A549 (cell line): ENCODE measurements around the gene NFILZ. TPM values are rescaled to one million over a fixed set of nuclear protein-coding genes. Genes with fewer than 3 reads are reported as not detected.

ENCODE experiments used
- ATAC-seq, 2 experiments: fragments of 200-7000 bp in 1 of 2; fragments of >200 bp in 1 of 2; cut with Nextera tagmentation in 1 of 2; cut with Tn5 transposase in 1 of 2; 3 replicates each; pipeline versions ENCODE4 v1.8.0 to v1.9.1; 2018 to 2020; ENCODE audit warnings: mild to moderate bottlenecking in 1 of 2, moderate library complexity in 1 of 2
- CTCF ChIA-PET: fragments of 300-600 bp; sonication (Branson Sonifier 250); formaldehyde crosslinking; extraction: SDS; loops from one replicate; lab custom pipeline; 2021; ENCODE audit warnings: antibody characterized with exemption, inconsistent platforms; lab: Yijun Ruan, JAX
- POLR2A ChIA-PET: fragments of 350-600 bp; formaldehyde crosslinking; extraction: SDS; loops from one replicate; lab custom pipeline; 2021; ENCODE audit warnings: antibody characterized with exemption, inconsistent platforms; lab: Yijun Ruan, JAX
- DNase-seq, 2 experiments: peaks; one replicate each; pipeline versions ENCODE4 v3.0.0 to v3.0.0-alpha.2; 2011 to 2016; ENCODE audit warnings: low read depth in 1 of 2, low spot score in 1 of 2
- FAIRE-seq: peaks from 2 replicates; lab custom pipeline; 2011; peaks lifted over from hg19 to GRCh38; lab: Jason Lieb, UNC
- H3K27ac ChIP-seq, 2 experiments: fragments of >200 bp; sonication (Bioruptor Twin); formaldehyde crosslinking; 3 replicates each; pipeline ENCODE4 v1.5.1; 2016 to 2017
- H3K4me1 ChIP-seq: fragments of >200 bp; sonication (Bioruptor Twin); formaldehyde crosslinking; 3 replicates; pipeline ENCODE4 v1.6.1; 2016
- H3K4me2 ChIP-seq: fragments of >200 bp; sonication (Bioruptor Twin); formaldehyde crosslinking; 3 replicates; pipeline ENCODE4 v1.6.1; 2016
- H3K4me3 ChIP-seq: fragments of >200 bp; sonication (Bioruptor Twin); formaldehyde crosslinking; 3 replicates; pipeline ENCODE4 v1.5.1; 2016
- H3K9me3 ChIP-seq: fragments of >200 bp; sonication (Bioruptor Twin); formaldehyde crosslinking; 3 replicates; pipeline ENCODE4 v1.6.1; 2016
- BHLHE40 ChIP-seq: IDR thresholded peaks from 2 replicates; pipeline ENCODE4 v1.6.1; 2012; ENCODE audit warnings: low read depth, low read length, inconsistent platforms
- CBX8 ChIP-seq: fragments of 200-600 bp; sonication (generic); IDR thresholded peaks from 2 replicates; pipeline ENCODE4 v1.6.1; 2016
- EHF ChIP-seq: fragments of 250-450 bp; sonication (Bioruptor Pico); IDR thresholded peaks from 2 replicates; pipeline ENCODE4 v1.5.0; 2020; ENCODE audit warnings: mild to moderate bottlenecking
- HDAC2 ChIP-seq: fragments of 200-600 bp; sonication (generic); IDR thresholded peaks from 2 replicates; pipeline ENCODE4 v1.6.1; 2016
- HOXA7 ChIP-seq: fragments of 250-450 bp; sonication (Bioruptor Pico); IDR thresholded peaks from 2 replicates; pipeline ENCODE4 v1.5.0; 2020; ENCODE audit warnings: mild to moderate bottlenecking, moderate library complexity
- MAFK ChIP-seq: fragments of 450-650 bp; IDR thresholded peaks from 2 replicates; pipeline ENCODE4 v1.6.1; 2014; ENCODE audit not compliant: partially characterized antibody
- MYC ChIP-seq: IDR thresholded peaks from 2 replicates; pipeline ENCODE4 v1.6.1; 2012; ENCODE audit warnings: mild to moderate bottlenecking, inconsistent platforms, low read length, improper control_type of control experiment, borderline replicate concordance
- PHF8 ChIP-seq: fragments of 200-600 bp; sonication (generic); IDR thresholded peaks from 2 replicates; pipeline ENCODE4 v1.6.1; 2016; ENCODE audit warnings: low read depth, mild to moderate bottlenecking, antibody characterized with exemption, moderate library complexity, borderline replicate concordance
- RAD21 ChIP-seq, 2 experiments: fragments of >200 bp in 1 of 2; sonication (Bioruptor Twin) in 1 of 2; formaldehyde crosslinking in 1 of 2; IDR thresholded peaks in 1 of 2; conservative IDR thresholded peaks in 1 of 2; 2 replicates in 1 of 2; 3 replicates in 1 of 2; pipeline ENCODE4 v1.6.1; 2012 to 2018; ENCODE audit warnings: inconsistent platforms in 1 of 2
- RFX5 ChIP-seq: fragments of 450-650 bp; IDR thresholded peaks from 2 replicates; pipeline ENCODE4 v1.7.1; 2014; ENCODE audit warnings: antibody characterized with exemption, mild to moderate bottlenecking, moderate library complexity
- RNF2 ChIP-seq: fragments of 200-600 bp; sonication (generic); IDR thresholded peaks from 2 replicates; pipeline ENCODE4 v1.6.1; 2016; ENCODE audit warnings: low read depth, mild to moderate bottlenecking, antibody characterized with exemption, moderate library complexity, borderline replicate concordance
- SMC3 ChIP-seq: fragments of >200 bp; sonication (Bioruptor Twin); formaldehyde crosslinking; IDR thresholded peaks from 3 replicates; pipeline ENCODE4 v1.6.1; 2018; ENCODE audit warnings: inconsistent platforms
- SREBF2 ChIP-seq: fragments of 450-650 bp; IDR thresholded peaks from 2 replicates; pipeline ENCODE4 v1.6.1; 2014; ENCODE audit warnings: mild to moderate bottlenecking, moderate library complexity
- ZFP36 ChIP-seq: fragments of 450-650 bp; IDR thresholded peaks from 2 replicates; pipeline ENCODE4 v1.6.1; 2014; ENCODE audit warnings: borderline replicate concordance; ENCODE audit not compliant: partially characterized antibody
- ZNF302 ChIP-seq: fragments of 250-450 bp; sonication (Bioruptor Pico); IDR thresholded peaks from 2 replicates; pipeline ENCODE4 v1.9.0; 2021; ENCODE audit warnings: inconsistent platforms, mild to moderate bottlenecking, moderate library complexity
- ZSCAN20 ChIP-seq: fragments of 250-450 bp; sonication (Bioruptor Pico); IDR thresholded peaks from 2 replicates; pipeline ENCODE4 v1.8.0; 2022; ENCODE audit warnings: mild to moderate bottlenecking, moderate library complexity
- WGBS: methylation state at CpG from one replicate; pipeline ENCODE4 v1.1.6; 2017; ENCODE audit errors: missing lambda C conversion rate; 5-methylcytosine and 5-hydroxymethylcytosine counted together
- polyA plus RNA-seq, 4 experiments: library from polyadenylated mRNA; depleted of rRNA in 3 of 4; stranded (reverse); fragments of >200 nt; fragmentation: RNase III in 1 of 4; extraction: RNeasy Plus Mini Kit Qiagen cat#74134 plus additional on column Dnase treatment in 1 of 4; gene quantifications; 2 replicates in 3 of 4; 3 replicates in 1 of 4; pipeline ENCODE4 v1.2.3, GENCODE V29; 2011 to 2017
- TF ChIP-seq, protein P1 (sequence below): fragments of 150-350 bp; IDR thresholded peaks from 2 replicates; pipeline ENCODE4 v1.6.1; 2014; ENCODE audit warnings: low read depth, mild to moderate bottlenecking, low read length
- TF ChIP-seq, protein P2 (sequence below): fragments of 200-600 bp; sonication (generic); IDR thresholded peaks from 2 replicates; pipeline ENCODE4 v1.6.1; 2016; ENCODE audit warnings: antibody characterized with exemption, mild to moderate bottlenecking, moderate library complexity
- TF ChIP-seq, protein P3 (sequence below): fragments of >200 bp; sonication (Bioruptor Twin); formaldehyde crosslinking; IDR thresholded peaks from 3 replicates; pipeline ENCODE4 v1.5.1; 2016

NFILZ gene
- polyA plus RNA-seq, 2 of the 4 experiments (the other 2 are of a cell fraction): not detected

DNA sequence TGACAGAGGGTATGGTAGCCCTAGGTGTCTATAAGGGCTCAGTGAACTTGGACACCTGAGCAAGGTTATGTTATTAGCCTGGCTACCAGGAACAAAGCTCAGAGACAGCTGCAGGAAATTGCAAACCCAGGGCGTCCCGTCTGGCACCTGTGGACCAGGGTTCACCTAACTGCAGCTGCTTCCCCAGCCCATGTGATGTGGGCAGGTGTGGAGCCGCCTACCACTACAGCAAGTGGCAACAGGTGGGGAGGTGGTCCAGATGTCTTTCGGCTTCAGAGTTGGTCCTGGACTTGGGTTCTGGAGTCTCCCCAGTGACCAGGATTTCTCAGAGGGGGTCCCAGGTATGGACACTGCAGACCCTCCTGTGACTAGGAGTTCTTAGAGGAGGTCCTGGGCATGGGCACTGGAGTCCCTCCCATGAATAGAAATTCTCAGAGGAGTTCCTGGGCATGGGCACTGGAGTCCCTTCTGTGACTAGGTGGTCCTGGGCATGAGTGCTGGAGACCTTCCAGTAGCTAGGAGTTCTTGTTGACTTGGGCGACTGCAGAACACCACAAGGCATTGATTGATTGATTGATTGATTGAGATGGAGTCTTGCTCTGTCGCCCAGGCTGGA, 43.0 kb downstream of the NFILZ start:
- ATAC-seq: no peak
- no peak for DNase-seq
- no peaks in the 10 kb centered on the region for H3K9me3 ChIP-seq
- POLR2A ChIA-PET: no interaction called here
- H3K4me3 ChIP-seq: no peak overlapping the region
- no peak overlapping the region for H3K27ac ChIP-seq
- CTCF ChIA-PET: no interaction called here
- H3K4me1 ChIP-seq: no peaks in the 10 kb centered on the region
- no peak for TF ChIP-seq HDAC2
- no peak for TF ChIP-seq ZFP36
- TF ChIP-seq MAFK: no peak
- no peak for TF ChIP-seq SREBF2
- no peak for TF ChIP-seq EHF
- no peak for TF ChIP-seq ZSCAN20 (CRISPR knock-in tag)
- TF ChIP-seq HOXA7 (CRISPR knock-in tag): no peak
- no peak for TF ChIP-seq PHF8
- TF ChIP-seq, protein P1, sequence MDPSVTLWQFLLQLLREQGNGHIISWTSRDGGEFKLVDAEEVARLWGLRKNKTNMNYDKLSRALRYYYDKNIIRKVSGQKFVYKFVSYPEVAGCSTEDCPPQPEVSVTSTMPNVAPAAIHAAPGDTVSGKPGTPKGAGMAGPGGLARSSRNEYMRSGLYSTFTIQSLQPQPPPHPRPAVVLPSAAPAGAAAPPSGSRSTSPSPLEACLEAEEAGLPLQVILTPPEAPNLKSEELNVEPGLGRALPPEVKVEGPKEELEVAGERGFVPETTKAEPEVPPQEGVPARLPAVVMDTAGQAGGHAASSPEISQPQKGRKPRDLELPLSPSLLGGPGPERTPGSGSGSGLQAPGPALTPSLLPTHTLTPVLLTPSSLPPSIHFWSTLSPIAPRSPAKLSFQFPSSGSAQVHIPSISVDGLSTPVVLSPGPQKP: no peak
- no peak for TF ChIP-seq RFX5
- no peak for TF ChIP-seq CBX8
- no peak for FAIRE-seq
- 48% methylated on average over 5 of the region's 6 CpGs for WGBS
- H3K4me2 ChIP-seq: no peak overlapping the region

DNA sequence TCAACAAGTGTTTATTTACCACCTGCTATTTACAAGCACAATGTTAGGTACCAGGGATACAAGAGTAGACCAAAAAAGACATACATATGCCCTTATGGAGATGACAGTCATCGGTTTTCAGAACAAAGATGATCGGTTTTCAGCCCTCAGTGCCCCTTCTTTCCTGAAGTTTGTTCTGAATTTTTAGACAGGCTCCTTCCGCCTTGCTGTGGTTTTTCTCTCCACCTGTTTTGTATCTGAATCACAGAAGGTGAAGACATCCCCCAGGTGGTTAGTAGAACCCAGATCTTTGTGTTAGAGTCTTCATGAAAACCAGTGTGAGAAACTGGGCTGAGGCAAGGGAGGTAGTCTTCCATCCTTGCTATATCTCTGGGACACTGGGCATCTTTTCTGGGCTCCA, 44.6 kb downstream of the NFILZ start:
- ChIA-PET CTCF (no interaction called here), POLR2A (no interaction called here)
- DNase-seq (no peak), FAIRE-seq (no peak), ATAC-seq (no peak)
- no peaks in the 10 kb centered on the region for H3K4me1 ChIP-seq
- H3K4me3 ChIP-seq: no peak overlapping the region
- 15% methylated on average over 3 of the region's 3 CpGs for WGBS
- no peaks in the 10 kb centered on the region for H3K9me3 ChIP-seq
- H3K4me2 ChIP-seq: no peak overlapping the region
- H3K27ac ChIP-seq: no peak overlapping the region
- TF ChIP-seq SMC3 (no peak), RNF2 (no peak), RAD21 (conservative IDR thresholded peaks at IDR 0.05 in 1 of 2, IDR thresholded peaks at IDR 0.05 in 1 of 2) (no peak)
- TF ChIP-seq, protein P2, sequence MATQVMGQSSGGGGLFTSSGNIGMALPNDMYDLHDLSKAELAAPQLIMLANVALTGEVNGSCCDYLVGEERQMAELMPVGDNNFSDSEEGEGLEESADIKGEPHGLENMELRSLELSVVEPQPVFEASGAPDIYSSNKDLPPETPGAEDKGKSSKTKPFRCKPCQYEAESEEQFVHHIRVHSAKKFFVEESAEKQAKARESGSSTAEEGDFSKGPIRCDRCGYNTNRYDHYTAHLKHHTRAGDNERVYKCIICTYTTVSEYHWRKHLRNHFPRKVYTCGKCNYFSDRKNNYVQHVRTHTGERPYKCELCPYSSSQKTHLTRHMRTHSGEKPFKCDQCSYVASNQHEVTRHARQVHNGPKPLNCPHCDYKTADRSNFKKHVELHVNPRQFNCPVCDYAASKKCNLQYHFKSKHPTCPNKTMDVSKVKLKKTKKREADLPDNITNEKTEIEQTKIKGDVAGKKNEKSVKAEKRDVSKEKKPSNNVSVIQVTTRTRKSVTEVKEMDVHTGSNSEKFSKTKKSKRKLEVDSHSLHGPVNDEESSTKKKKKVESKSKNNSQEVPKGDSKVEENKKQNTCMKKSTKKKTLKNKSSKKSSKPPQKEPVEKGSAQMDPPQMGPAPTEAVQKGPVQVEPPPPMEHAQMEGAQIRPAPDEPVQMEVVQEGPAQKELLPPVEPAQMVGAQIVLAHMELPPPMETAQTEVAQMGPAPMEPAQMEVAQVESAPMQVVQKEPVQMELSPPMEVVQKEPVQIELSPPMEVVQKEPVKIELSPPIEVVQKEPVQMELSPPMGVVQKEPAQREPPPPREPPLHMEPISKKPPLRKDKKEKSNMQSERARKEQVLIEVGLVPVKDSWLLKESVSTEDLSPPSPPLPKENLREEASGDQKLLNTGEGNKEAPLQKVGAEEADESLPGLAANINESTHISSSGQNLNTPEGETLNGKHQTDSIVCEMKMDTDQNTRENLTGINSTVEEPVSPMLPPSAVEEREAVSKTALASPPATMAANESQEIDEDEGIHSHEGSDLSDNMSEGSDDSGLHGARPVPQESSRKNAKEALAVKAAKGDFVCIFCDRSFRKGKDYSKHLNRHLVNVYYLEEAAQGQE: no peak
- TF ChIP-seq, all 56 proteins: peak for 0

DNA sequence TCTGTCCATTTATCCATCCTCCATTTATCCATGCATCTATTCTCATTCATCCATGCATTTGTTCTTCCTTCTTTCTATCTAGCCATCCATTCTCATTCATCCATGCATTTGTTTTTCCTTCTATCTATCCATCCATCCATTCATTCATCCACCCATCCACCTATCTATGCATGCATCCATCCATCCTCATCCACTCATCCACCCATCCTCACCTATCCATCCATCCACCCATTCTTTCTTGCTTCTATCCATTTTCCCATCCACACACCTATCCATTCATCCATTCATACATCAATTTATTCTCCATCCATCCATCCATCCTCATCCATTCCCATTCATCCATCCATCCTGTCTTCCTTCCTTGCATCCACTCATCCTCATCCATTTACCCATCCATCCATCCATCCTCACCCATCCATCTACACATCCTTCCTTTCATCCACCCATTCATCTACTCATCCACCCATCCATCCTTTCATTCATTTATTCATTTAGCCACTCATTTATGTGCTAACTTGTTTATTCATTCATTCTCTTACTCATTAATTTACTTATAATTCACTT, 47.9 kb downstream of the NFILZ start:
- Histone ChIP-seq H3K4me1 (no peaks in the 10 kb centered on the region), H3K4me3 (no peak overlapping the region), H3K27ac (no peak overlapping the region), H3K4me2 (no peak overlapping the region), H3K9me3 (peaks cover 5% of the 10 kb centered on the region; the same call in 1 of the 3 replicates)
- FAIRE-seq (no peak), DNase-seq (no peak), ATAC-seq (no peak)
- POLR2A ChIA-PET: no interaction called here
- CTCF ChIA-PET: no interaction called here
- TF ChIP-seq, protein P3, sequence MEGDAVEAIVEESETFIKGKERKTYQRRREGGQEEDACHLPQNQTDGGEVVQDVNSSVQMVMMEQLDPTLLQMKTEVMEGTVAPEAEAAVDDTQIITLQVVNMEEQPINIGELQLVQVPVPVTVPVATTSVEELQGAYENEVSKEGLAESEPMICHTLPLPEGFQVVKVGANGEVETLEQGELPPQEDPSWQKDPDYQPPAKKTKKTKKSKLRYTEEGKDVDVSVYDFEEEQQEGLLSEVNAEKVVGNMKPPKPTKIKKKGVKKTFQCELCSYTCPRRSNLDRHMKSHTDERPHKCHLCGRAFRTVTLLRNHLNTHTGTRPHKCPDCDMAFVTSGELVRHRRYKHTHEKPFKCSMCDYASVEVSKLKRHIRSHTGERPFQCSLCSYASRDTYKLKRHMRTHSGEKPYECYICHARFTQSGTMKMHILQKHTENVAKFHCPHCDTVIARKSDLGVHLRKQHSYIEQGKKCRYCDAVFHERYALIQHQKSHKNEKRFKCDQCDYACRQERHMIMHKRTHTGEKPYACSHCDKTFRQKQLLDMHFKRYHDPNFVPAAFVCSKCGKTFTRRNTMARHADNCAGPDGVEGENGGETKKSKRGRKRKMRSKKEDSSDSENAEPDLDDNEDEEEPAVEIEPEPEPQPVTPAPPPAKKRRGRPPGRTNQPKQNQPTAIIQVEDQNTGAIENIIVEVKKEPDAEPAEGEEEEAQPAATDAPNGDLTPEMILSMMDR: no peak
- TF ChIP-seq BHLHE40 (no peak), ZNF302 (CRISPR knock-in tag) (no peak), MYC (no peak)
